EH (cell line): Measurements from ENCODE around the gene RNF166.
A peak's percentile ranks its signal among the peaks of the same experiment; 100 is the strongest.

Experiments used
- DNase-seq: peaks from one replicate; pipeline ENCODE4 v3.0.0-alpha.2; 2015; ENCODE audit warnings: low read depth

The RNF166 gene

DNA sequence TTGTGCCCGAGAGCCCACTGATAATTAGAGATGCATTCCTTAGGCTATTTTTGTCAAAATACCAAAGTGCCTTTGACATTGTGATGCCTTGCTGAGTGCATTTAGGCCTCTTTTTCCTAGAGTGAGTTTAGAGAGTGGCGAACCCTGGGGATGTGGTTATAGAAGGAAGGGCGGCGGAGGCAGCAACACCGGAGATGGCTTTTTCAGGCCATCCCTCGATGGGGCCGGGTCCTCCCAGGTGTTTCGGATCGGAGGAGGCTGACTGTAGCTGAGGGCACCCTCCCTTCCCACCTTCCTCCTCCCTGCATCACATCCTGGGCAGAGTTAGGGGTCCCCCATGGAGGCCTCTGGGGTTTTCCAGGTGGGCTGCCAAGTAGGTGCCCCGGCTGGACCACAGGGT, 13.3 kb downstream of the RNF166 start:
- no peak for DNase-seq

DNA sequence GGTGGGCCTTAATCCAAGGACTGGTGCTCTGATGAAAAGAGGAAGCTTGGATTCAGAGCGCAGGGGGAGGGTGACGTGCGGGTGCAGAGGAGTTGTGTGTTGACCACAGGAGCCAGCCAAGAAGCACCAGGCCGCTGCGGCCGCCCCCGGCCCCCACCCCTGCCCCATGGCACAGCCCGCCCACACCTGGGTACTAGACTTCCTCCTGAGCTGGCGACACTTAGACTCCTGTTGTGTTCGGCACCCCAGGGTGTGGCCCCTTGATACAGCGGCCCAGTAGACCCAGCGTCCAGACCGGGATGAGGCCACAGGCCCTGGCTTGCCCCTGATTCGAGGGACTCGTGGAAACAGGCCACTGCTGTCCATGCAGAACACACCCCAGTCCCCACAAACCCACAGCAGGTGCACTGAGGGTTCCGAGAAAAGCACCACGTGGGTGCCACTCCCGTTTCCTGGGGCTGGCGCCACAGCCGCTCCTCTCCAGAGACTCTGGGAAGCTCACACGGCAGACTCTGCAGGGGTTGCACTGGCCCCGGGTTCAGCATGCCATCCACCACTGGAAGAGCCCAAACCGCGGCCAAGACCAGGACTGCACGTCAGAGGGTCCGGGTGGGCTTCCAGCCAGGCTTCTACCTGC, 14.2 kb downstream of the RNF166 start:
- no peak for DNase-seq

DNA sequence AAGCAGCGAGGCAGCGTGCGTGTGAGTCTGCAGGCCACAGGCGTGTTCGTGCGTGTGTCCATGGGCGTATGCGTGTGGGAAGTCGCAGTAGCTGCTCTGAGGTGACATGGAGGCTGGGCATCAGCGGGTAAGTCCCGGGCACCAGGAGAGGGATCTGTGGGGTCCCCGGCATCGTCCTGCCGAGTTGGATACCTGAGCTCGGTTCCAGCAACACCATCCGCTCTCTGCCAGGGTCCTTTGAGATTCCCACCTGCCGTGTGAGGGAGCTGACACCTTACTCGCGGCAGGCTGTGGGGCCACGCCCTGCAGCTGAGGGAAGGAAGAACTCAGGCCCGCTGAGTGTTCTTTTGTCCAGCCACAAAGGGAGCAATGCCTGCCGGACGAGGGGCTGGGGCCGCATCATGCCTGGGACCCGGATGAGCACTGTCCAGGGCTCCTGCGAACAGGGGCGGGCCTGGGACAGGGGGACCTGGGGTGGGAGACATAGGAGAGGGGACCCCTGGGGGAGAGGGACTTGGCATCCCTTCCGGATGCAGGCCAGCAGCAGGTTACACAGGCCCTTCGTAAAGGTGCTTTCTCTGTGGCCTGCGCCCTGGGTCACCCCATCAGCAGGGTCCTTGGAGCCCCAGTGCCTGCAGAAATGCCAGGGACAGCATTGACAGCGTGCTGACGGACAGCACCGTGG, 14.9 kb downstream of the RNF166 start:
- no peak for DNase-seq

DNA sequence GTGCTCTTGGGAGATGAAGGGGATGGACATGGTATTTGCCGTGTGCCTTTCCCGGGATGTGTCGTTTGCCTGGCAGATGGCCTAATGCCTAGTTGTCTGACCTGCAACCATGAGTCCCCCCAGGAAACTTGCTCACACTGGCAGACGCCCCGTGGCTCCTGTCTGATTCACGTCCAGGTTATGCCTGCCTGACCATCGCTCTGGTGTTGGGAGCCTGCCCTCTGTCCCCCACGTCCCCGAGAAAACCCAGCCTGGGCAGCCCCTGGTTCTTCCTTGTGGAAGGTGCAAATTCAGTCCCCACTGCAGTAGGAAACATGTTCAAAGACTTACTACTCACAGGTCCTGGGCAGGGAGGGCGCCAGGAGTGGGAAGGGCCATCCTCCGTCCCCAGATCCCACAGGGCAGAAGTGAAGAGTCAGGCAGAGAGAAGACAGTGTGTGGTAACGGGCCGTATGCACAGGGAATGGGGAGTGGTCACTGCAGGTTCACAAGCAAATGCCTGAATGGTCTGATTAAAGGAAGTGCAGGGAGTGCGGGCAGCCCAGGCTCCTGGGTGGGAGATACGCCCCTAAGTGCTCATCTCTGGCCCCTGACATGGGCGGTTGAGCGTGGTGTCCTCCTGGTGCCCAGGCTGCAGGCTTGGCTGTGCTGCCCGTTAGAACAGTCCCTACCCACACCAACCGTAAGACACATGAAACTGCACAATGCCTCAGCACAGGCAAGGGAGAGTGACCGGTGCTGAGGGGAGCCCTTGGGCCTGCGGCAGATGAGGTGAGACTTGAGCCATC, 15.7 kb downstream of the RNF166 start:
- no peak for DNase-seq

DNA sequence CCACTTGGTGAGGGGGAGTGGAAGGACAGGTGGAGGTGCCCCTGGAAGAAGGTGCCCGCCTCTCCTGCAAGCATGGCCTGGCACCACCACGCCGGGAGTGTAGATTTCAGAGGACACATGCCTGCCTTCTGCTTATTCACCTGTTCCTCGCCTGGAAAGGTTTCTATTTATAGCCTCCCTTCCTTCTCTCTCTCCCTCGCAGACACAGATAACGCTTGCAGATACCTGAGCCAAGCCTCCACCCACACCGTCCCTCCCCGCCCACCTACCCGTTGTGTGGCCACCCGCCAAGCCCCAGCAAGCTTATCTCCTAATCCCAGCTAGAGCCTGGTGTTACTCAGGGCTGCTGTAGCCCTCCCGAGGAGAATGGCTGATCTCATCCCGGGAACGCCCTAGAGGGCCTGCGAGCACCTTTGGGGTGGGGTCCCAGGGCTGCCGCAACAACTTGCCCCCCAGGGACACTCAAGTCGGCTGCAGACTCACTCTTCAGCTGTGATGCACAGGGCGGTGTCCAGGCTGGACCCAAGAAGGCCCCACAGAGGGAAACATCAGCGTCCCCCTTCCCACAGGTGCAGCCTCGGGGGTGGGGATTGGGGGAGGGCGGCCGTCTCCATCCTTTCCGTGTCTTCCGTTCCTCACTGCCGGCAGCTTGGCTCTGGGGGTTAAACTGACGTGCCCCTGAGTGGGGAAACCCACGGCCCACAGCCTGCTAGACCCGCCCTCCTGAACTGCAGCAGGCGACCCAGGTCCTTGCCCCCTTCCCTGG, 18.0 kb downstream of the RNF166 start:
- no peak for DNase-seq

DNA sequence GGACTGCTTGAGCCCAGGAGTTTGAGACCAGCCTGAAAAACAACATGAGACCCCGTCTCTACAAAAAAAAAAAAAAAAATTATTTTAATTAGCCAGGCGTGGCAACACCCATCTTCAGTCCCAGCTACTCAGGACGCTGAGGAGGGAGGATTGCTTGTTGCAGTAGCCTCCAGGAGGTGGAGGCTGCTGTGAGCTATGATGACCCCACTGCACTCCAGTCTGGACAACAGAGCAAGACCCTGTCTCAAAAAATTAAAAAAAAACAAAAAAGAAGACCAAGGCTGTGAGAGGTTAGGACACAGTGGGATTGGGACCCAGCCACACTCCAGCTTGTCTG, 18.6 kb downstream of the RNF166 start:
- no peak for DNase-seq

DNA sequence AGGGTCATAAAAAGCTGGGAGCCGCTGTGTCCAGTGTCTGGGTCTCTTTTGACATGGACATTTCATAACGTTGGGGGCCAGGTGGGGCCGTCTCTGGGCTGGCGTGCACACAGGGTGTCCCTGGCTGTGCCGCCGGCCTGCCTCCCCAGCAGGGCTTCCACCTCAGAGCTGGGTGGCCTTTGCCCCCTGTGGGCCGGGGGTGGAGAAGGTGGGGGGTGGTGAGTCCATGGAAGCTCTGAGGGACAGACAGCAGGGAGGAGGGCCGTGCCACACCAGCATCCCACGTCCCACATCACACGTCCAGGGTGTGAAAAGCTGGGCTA, 19.0 kb downstream of the RNF166 start:
- DNase-seq: no peak

DNA sequence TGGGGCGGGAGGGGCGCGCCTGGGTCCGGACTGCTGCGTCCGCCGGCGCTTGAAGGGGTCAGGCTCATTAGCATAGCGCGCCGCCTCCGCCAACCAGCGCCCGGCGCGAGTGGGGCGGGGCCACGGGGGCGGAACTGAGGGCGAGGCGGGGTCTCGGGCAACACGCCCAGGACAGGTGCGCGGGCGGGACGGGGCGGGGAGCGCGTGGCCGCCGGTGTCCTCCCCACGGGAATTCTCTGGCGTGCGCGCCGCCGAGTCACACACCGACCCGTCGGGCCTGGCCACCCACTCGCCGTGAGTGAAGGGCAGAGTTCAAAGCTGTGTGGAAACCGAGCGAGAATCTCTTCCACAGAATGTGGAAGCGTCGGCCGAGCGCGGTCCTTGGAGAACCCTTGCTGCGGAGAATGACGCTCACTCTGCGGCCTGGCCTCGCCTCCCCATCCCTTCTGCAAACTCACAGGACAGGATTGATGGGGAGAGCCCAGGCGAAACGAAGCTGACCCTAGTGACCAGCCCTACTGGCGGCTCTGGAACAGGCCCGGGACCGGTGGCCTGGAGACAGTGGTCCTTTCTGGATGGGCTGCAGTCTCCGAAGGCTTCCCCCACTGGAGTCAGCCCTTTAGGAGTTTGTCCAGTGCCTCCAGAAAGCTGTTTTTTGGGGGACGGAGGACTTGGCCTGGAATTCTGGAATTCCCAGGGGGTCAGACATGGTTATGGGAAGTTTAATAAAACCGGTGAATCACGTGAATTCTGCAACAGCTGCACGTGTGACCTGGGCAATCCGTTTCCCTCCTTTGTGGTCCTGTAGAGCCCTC, 19.6 kb downstream of the RNF166 start, which contains the start of gene SNAI3:
Gene SNAI3 (minus strand): TSS at position 69 of the 815 bp plus-strand sequence. CDS start 101 bp downstream, outside the sequence.
- DNase-seq: peak; percentile 61

DNA sequence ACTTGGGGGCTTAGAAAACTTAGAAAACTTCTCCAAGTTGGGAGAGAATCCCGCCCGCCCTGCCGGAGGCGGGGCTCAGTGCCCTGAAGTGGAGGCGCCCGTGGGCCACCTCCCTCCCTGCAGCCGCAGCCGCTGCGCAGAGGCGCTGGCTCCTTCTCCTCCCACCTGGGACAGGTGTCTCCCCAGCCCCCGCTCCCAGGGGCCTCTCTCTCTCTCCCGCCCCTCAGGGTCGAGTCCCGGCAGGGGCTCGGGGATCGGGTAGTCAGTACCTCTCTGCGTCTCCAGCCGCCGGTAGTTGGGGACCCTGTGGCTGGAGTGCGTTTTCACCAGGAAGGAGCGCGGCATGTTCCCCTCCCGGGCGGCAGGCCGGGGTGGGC, 20.2 kb downstream of the RNF166 start:
- no peak for DNase-seq

DNA sequence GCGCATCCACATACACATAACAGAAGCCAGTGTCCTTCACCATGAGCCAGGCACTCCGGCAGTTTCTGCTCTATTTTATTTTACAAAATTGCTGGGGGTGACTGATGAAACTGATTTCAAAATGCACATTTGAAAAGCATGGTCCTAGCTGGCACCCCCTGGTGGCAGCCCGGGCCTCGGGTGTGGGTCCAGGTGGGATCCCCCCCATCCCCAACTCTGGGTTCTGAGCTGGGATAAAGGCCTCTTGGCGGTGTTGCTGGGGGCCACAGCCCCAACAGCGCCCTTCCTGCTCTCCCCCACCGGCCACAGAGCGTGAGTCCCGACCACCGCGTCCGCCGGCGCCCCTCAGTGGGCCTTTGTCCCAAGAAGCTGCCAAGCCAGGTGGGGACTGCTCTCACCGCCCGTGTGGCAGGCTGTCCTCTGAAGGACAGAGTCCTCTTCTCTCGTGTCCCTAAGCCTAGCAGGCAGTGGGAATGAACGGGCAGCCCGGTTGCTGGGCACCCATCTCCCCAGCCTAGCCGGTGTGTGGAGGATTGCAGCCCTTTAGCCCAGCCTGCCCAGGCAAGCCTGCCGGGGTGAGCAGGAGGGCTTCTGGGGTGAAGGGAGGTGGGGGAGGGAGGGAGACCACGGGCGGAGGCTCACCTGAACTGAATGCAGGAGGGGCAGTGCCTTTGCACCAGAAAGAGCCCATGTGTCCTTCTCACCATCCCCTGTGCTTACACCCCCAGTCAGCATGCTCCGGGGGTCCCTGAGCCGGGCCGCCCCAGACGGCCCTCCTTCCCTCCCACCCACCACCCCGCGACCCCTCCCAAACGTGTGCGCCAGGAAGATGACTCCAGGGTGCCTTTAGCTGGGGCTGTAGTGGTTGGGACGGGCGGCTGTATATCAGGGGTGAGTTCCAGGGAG, 20.8 kb downstream of the RNF166 start:
- peak; percentile 56 for DNase-seq

DNA sequence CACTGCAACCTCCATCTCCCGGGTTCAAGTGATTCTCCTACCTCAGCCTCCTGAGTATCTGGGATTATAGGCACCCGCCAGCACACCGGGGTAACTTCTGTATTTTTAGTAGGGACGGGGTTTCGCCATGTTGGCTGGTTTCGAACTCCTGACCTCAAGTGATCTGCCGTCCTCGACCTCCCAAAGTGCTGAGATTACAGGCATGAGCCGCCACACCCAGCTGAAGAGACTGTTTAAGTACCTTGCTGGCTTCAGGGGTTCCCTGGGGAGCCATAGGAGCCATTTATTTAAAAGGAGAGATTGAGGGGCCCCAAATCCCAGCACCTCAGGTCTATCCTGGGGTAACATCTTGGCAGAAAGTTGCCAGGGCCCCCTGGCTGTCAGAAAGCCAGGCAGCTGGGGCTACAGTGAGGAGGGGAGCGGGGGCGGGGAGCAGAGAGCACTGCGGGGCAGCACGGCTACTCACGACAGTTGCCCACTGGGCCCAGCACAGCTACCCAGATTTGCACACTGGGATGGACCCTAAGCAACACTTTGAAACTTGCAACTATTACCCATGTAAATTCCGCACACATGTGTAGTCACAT, 21.5 kb downstream of the RNF166 start:
- no peak for DNase-seq

DNA sequence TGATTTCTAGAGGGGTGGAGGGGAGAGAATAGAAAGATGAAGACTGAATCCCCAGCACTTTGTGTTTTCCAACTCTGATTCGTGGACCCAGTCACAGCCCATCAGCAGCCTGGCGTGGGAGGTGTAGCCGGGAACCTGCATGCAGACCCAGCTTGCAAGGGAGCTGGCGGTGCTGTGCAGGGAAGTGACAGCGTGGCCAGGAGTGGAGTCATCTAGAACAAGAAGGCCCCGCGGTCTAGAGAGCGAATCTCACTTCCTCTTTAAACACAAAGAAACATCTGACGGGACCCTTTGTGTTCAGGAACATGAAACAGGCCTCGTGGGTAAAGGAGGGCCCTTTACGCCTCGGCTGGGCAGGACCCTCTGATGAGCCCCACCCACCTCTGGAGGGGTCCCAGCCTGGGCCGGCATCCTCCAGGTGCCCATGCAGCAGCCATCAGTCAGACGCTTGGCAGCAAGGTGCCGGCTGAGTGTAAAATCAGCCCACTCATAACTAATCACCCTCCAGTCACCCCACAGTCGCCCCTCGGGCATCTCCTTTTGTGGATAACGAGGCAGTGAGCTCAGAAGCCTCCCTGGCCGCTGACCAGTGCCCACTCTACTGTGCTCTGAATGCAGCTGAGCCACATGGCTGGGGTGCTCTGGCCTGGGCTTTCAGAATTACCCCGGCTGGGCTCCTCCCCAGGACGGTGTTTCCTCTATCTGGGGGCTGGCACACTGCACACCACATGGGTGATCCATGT, 24.3 kb downstream of the RNF166 start:
- DNase-seq: no peak

DNA sequence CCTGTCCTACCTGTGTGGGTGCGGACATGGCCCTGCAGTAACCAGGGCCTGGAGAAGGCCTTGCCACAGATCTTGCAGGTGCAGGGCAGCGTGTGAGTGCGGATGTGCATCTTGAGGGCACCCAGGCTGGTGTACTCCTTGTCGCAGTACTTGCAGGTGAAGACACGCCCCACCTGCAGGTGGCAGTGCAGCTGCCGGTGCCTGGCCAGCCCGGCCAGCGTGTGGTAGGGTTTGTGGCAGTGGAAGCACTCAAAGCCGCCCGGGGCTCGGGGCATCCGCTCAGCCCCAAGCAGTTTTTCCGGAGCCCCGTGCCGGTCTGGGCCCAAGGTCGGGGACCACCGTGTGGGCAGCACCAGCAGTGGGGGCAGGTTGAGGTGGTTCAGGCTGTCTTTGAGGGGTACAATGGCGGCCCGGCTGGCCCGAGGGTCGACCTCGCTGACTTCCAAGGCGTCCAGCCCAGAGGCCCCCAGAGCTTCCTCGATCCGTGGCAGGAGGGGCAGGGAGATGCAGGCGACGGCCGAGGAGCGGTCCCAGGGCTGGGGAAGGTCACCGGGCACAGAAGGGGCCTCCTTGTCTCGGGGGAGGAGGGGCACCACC, 25.0 kb downstream of the RNF166 start:
- DNase-seq: no peak

DNA sequence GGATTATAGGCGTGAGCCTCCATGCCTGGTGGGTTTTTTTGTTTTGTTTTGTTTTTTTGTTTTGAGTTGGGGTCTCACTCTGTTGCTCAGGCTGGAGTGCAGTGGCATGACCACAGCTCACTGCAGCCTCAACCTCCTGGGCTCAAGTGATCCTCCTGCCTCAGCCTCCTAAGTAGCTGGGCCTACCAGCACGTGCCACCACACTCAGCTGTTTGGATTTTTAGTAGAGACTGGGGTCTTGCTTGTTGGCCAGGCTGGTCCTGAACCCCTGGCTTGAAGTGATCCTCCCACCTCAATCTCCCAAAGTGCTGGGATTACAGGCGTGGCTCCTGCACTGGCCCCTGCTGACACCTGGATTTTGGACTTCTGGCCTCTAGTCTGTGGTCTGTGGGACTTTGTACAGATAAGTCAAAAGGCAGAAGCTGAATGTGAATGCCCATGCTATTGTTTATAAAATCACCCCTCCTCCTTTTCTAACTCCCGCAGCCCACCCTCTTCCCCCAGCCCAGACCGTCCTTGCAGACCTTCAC, 25.6 kb downstream of the RNF166 start:
- DNase-seq: no peak

DNA sequence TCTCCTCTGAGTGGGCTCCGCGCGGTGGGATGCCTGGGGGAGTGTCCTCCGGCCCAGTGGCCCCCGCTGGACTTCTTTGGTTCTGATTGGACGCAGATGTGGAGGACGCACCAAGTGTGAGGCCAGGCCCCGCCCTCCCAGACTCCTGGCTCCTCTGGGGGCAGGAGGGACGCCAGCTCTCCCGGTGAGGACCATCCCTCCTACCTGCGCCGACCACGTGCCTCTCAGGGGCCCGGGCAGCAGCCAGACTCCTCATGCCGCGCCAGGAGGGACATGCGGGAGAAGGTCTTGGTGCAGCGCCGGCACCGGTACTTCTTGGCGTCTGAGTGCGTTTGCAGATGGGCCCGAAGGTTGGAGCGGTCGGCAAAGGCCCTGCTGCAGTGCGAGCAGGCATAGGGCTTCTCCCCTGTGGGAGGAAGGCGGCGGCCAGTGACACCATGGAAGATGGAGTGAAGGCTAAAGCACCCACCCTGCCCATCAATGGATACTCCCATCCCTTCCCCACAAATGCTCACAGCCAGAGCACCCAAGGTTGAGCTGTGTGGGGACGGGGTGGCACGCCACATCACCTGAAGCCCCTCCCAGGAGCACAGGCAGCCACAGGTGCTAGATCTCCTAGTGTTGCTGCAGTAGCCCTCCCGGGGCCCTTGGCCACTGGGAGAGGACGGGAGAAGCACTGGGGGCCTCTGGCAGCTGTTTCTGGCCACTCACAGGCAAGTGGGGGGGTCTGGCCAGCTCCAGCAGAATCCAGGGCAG, 27.8 kb downstream of the RNF166 start:
- no peak for DNase-seq

DNA sequence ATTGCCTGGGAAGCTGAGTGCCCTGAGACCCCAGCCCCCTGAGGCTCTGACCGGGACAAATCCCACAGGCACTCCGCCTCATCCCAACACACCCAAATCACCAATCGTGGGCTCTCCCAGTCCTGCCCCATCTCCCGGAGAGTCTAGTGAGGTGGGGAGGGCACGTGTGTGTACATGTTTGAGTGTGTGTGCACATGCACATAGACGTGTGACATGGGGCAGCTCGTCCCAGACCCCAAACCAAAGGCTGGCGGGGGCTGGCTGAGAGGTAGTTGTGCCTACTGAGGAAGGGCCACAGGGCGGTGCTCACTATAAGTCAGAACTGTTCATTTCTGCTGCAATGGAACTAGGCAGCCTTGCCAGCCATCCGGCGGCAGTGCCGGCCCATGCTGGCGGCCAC, 28.5 kb downstream of the RNF166 start:
- DNase-seq: no peak

DNA sequence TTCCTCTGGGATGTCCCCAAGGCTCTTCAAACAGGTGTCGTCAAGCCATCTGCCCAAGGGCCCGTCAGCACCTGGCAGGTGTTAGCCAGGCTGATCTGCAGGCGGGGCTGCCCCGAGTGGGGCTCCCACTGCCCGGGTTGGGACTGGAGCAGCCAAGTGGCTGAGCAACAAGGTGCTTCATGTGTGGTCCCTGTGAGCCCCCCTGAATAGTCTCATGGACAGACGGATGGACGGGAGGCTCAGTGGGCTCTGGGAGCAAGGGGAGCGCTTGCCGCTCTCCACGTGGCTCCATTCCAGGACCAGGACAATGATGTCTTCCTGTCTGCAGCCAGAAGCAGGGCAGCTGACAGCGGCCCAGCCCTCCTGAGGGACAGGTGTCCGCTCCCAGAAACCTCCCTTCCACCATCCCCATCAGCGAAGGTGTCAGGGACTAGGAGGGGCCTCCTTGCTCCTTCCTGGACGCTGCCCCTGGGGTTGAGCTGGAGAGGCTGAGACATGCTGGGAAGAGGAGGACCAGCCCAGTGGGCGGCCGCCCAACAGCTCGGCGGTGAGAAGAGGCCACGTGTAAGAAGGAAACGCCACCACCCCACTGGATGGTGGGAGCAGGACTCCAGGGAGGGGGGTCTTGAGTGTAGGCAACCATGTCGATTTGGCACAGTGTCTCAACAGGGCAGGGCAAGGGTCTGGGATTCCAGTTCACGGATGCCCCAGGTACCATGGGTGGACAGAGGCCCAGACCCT, 29.5 kb downstream of the RNF166 start:
- DNase-seq: no peak
